SK-N-SH treated with all-trans-retinoic acid at 6 μM for 48 hours (cell line): ENCODE results near the gene PLAGL1.

ENCODE experiments used
- ATAC-seq: fragments of 200-7000 bp; cut with Tn5 transposase; 3 replicates; pipeline ENCODE4 v1.9.1; 2020; ENCODE audit warnings: mild to moderate bottlenecking, moderate library complexity
- ARNTL ChIP-seq: fragments of 450-650 bp; formaldehyde crosslinking; IDR thresholded peaks from 2 replicates; pipeline ENCODE4 v1.5.0; 2020; ENCODE audit warnings: low read depth, mild to moderate bottlenecking, moderate library complexity, borderline replicate concordance
- BACH2 ChIP-seq: fragments of 250-450 bp; sonication (Bioruptor Pico); IDR thresholded peaks from 2 replicates; pipeline ENCODE4 v1.9.0; 2021; ENCODE audit warnings: mild to moderate bottlenecking, borderline replicate concordance
- CSDC2 ChIP-seq: fragments of 250-450 bp; sonication (Bioruptor Pico); IDR thresholded peaks from 2 replicates; pipeline ENCODE4 v1.5.0; 2020; ENCODE audit warnings: mild to moderate bottlenecking, moderate library complexity
- ESRRG ChIP-seq: fragments of 250-450 bp; sonication (Bioruptor Pico); IDR thresholded peaks from 2 replicates; pipeline ENCODE4 v1.6.1; 2021; ENCODE audit warnings: mild to moderate bottlenecking
- GLIS3 ChIP-seq: fragments of 250-450 bp; sonication (Bioruptor Pico); IDR thresholded peaks from 2 replicates; pipeline ENCODE4 v1.5.0; 2020; ENCODE audit warnings: mild to moderate bottlenecking, moderate library complexity
- TCF4 ChIP-seq: fragments of 250-450 bp; sonication (Bioruptor Pico); IDR thresholded peaks from 2 replicates; pipeline ENCODE4 v1.8.0; 2021; ENCODE audit warnings: mild to moderate bottlenecking, moderate library complexity, borderline replicate concordance
- TOX ChIP-seq: fragments of 250-450 bp; sonication (Bioruptor Pico); IDR thresholded peaks from 2 replicates; pipeline ENCODE4 v1.8.0; 2021; ENCODE audit warnings: mild to moderate bottlenecking, moderate library complexity, borderline replicate concordance
- ZFP3 ChIP-seq: fragments of 250-450 bp; sonication (Bioruptor Pico); IDR thresholded peaks from 2 replicates; pipeline ENCODE4 v1.5.0; 2020; ENCODE audit warnings: mild to moderate bottlenecking, moderate library complexity
- ZFP30 ChIP-seq: fragments of 450-650 bp; formaldehyde crosslinking; IDR thresholded peaks from 2 replicates; pipeline ENCODE4 v1.5.0; 2022; ENCODE audit warnings: mild to moderate bottlenecking, moderate library complexity
- ZNF565 ChIP-seq: fragments of 450-650 bp; formaldehyde crosslinking; conservative IDR thresholded peaks from 2 replicates; pipeline ENCODE4 v1.5.0; 2020; ENCODE audit warnings: low read depth, mild to moderate bottlenecking, moderate library complexity
- ZNF8 ChIP-seq: fragments of 450-650 bp; formaldehyde crosslinking; IDR thresholded peaks from 2 replicates; pipeline ENCODE4 v1.5.0; 2020; ENCODE audit warnings: mild to moderate bottlenecking, moderate library complexity
- TF ChIP-seq, protein P1 (sequence below): fragments of 250-450 bp; sonication (Bioruptor Pico); IDR thresholded peaks from 2 replicates; pipeline ENCODE4 v1.5.1; 2021; ENCODE audit warnings: mild to moderate bottlenecking, moderate library complexity
- TF ChIP-seq, protein P2 (sequence below): fragments of 250-450 bp; sonication (Bioruptor Pico); IDR thresholded peaks from 2 replicates; pipeline ENCODE4 v1.8.0; 2020; ENCODE audit warnings: mild to moderate bottlenecking, moderate library complexity, borderline replicate concordance

Gene PLAGL1

DNA sequence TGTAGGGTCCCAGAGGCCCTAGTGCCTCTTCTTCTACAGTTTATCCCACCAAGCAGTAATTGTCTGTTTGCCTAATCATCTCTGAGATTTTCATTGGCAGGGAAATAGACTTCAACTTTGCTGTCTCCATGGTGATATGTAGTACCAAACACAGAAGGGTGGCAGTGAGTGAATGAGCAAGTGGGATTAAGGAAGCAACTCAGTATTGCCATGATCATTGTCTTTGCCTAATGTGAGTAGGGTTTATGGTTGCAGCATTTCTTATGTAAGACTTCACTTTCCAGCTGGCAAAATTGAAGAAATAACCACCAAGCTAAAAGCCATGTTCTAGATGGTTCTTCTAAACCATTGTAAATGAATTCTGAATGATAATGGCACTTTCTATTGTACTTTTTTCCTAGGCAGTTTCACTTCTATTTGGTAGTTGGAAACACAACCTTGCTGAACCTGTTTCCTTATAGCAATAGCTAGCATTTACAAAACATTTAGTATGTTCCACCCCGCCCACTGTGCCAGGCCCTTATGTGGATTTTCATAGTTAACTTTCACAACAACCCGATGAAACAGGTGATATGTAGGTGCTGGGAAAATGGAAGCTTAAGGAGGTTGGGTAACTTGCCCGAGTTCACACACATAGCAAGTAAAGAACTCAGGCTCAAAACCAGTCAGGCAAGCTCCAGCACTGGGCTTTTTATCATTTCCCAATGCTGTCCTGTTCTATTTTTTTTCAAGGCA lies 111.8 kb downstream of the PLAGL1 start (continued):
- TF ChIP-seq ZFP3 (CRISPR knock-in tag) (no peak), GLIS3 (CRISPR knock-in tag) (no peak), CSDC2 (CRISPR knock-in tag) (no peak), ZNF8 (CRISPR knock-in tag) (no peak)
- TF ChIP-seq, protein P1, sequence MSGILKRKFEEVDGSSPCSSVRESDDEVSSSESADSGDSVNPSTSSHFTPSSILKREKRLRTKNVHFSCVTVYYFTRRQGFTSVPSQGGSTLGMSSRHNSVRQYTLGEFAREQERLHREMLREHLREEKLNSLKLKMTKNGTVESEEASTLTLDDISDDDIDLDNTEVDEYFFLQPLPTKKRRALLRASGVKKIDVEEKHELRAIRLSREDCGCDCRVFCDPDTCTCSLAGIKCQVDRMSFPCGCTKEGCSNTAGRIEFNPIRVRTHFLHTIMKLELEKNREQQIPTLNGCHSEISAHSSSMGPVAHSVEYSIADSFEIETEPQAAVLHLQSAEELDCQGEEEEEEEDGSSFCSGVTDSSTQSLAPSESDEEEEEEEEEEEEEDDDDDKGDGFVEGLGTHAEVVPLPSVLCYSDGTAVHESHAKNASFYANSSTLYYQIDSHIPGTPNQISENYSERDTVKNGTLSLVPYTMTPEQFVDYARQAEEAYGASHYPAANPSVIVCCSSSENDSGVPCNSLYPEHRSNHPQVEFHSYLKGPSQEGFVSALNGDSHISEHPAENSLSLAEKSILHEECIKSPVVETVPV: no peak

DNA sequence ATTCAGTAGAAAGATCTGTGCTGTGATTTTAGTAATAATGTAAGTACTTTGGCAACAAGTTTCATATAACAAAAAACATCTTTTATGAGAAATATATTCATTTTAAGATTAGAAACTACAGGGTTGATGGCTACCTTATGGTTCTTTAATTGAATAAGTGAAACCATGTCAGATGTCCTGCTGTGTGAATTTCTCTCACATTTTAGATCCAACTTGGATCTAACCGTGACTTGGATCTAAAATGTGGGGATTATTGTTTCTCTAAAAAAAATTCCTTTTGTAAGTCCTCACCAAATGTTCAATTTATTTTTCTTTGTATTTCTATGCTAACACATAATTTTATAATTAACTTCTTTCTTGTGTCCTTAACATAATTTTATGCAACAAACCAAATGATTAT lies 113.4 kb downstream of the PLAGL1 start:
- ATAC-seq: no peak
- TF ChIP-seq BACH2 (CRISPR knock-in tag) (no peak), ZNF565 (CRISPR knock-in tag) (no peak), ARNTL (CRISPR knock-in tag) (no peak), ZFP30 (CRISPR knock-in tag) (no peak), CSDC2 (CRISPR knock-in tag) (no peak), TCF4 (no peak), TOX (no peak), ESRRG (CRISPR knock-in tag) (no peak)
- TF ChIP-seq, protein P1: no peak
- TF ChIP-seq, protein P2, sequence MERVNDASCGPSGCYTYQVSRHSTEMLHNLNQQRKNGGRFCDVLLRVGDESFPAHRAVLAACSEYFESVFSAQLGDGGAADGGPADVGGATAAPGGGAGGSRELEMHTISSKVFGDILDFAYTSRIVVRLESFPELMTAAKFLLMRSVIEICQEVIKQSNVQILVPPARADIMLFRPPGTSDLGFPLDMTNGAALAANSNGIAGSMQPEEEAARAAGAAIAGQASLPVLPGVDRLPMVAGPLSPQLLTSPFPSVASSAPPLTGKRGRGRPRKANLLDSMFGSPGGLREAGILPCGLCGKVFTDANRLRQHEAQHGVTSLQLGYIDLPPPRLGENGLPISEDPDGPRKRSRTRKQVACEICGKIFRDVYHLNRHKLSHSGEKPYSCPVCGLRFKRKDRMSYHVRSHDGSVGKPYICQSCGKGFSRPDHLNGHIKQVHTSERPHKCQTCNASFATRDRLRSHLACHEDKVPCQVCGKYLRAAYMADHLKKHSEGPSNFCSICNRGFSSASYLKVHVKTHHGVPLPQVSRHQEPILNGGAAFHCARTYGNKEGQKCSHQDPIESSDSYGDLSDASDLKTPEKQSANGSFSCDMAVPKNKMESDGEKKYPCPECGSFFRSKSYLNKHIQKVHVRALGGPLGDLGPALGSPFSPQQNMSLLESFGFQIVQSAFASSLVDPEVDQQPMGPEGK (CRISPR knock-in tag): no peak
- TF ChIP-seq, all 23 proteins: peak for 0
